ENCODE results near the gene HNRNPLL.

HNRNPLL gene

GRCh38 chr2:38535744-38536506 lies 66.8 kb downstream of the HNRNPLL start:
- no peak overlapping the region for H3K9ac ChIP-seq (ENCODE audit: insufficient read length)
- no peak overlapping the region for H3K27ac ChIP-seq
- peak overlapping the region; percentile 70 for H3K4me3 ChIP-seq
- DNase-seq (ENCODE audit: low read depth, low spot score), result no peak
- TF ChIP-seq FOXP2 (optimal IDR thresholded peaks at IDR 0.05; ENCODE audit: control extremely low read depth, extremely low read length, insufficient read depth) (no peak), EZH2 (IDR thresholded peaks at IDR 0.05) (no peak), POLR2AphosphoS5 (IDR thresholded peaks at IDR 0.05; ENCODE audit: borderline replicate concordance, low read depth, low read length) (no peak)
- no peaks in the 10 kb centered on the region for H3K9me3 ChIP-seq (ENCODE audit: low read depth, low read length)
- H3K36me3 ChIP-seq (ENCODE audit: insufficient read depth, low read length), result no peaks in the 10 kb centered on the region

DNA sequence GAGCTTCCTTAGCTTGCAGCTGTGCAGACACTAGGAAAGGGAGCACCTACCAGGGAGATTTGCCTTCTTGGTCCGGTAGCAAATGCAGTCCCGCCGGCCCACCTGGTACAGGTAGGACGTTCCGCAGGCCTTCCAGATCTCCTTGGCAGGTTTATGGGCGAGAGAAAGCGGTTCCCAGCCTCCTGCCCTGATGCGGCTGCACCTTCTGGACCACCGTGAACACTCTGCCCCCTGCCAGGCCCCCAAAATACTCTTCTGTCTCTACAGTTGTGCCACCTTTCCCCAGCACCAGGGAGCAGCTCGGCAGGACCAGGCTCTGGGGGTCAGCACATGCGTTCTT lies 67.4 kb downstream of the HNRNPLL start:
- H3K9ac ChIP-seq (ENCODE audit: insufficient read length), result no peak overlapping the region
- no peaks in the 10 kb centered on the region for H3K36me3 ChIP-seq (ENCODE audit: insufficient read depth, low read length)
- no peak overlapping the region for H3K4me3 ChIP-seq
- no peak for DNase-seq (ENCODE audit: low read depth, low spot score)
- H3K9me3 ChIP-seq (ENCODE audit: low read depth, low read length), result no peaks in the 10 kb centered on the region
- H3K27ac ChIP-seq, result no peak overlapping the region
- TF ChIP-seq POLR2AphosphoS5 (IDR thresholded peaks at IDR 0.05; ENCODE audit: borderline replicate concordance, low read depth, low read length) (no peak), FOXP2 (optimal IDR thresholded peaks at IDR 0.05; ENCODE audit: control extremely low read depth, extremely low read length, insufficient read depth) (no peak), EZH2 (IDR thresholded peaks at IDR 0.05) (no peak)

DNA sequence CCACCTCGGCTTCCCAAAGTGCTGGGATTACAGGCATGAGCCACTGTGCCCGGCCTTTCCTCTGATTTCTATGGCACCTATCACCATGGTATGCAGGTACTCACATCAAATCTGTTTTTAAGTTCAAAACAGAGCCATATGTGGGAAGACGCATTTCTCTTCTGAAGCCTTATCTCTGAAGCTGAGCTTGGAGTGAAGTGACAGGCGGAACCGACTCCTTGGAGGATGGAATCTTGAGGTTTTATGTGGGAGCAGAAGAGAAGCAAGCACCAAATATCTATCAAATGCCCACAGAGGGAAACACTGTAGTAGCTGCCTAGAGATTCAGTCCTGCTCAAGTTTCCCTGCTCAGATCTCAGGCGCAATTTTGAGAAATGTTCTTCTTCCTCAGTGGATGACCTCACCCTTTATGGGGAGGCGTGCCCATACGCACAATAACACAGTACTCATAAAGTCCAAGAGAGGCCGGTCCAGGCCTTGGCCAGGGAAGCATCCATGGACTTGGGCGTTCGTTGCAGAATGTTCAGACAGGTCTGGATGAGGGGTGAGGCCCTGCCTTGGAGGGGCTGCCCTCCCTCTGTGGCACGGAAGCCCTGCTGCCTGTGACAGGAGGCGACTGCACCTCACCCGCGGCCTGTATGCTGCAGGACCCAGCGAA lies 67.9 kb downstream of the HNRNPLL start:
- no peak overlapping the region for H3K4me3 ChIP-seq
- H3K36me3 ChIP-seq (ENCODE audit: insufficient read depth, low read length), result no peaks in the 10 kb centered on the region
- H3K9me3 ChIP-seq (ENCODE audit: low read depth, low read length), result no peaks in the 10 kb centered on the region
- no peak overlapping the region for H3K9ac ChIP-seq (ENCODE audit: insufficient read length)
- no peak for DNase-seq (ENCODE audit: low read depth, low spot score)
- TF ChIP-seq EZH2 (IDR thresholded peaks at IDR 0.05) (no peak), FOXP2 (optimal IDR thresholded peaks at IDR 0.05; ENCODE audit: control extremely low read depth, extremely low read length, insufficient read depth) (no peak), POLR2AphosphoS5 (IDR thresholded peaks at IDR 0.05; ENCODE audit: borderline replicate concordance, low read depth, low read length) (no peak)
- no peak overlapping the region for H3K27ac ChIP-seq

- no peak for DNase-seq (ENCODE audit: low read depth, low spot score)
- Histone ChIP-seq H3K9me3 (ENCODE audit: low read depth, low read length) (no peaks in the 10 kb centered on the region), H3K4me3 (no peak overlapping the region), H3K27ac (no peak overlapping the region), H3K9ac (ENCODE audit: insufficient read length) (no peak overlapping the region), H3K36me3 (ENCODE audit: insufficient read depth, low read length) (no peaks in the 10 kb centered on the region)
- TF ChIP-seq FOXP2 (optimal IDR thresholded peaks at IDR 0.05; ENCODE audit: control extremely low read depth, extremely low read length, insufficient read depth) (no peak), EZH2 (IDR thresholded peaks at IDR 0.05) (no peak), POLR2AphosphoS5 (IDR thresholded peaks at IDR 0.05; ENCODE audit: borderline replicate concordance, low read depth, low read length) (no peak)
These were observed 68.8 kb downstream of the HNRNPLL start for GRCh38 chr2:38533757-38534545.

- no peak for DNase-seq (ENCODE audit: low read depth, low spot score)
- H3K9me3 ChIP-seq (ENCODE audit: low read depth, low read length), result no peaks in the 10 kb centered on the region
- TF ChIP-seq EZH2 (IDR thresholded peaks at IDR 0.05) (no peak), FOXP2 (optimal IDR thresholded peaks at IDR 0.05; ENCODE audit: control extremely low read depth, extremely low read length, insufficient read depth) (no peak), POLR2AphosphoS5 (IDR thresholded peaks at IDR 0.05; ENCODE audit: borderline replicate concordance, low read depth, low read length) (no peak)
- H3K36me3 ChIP-seq (ENCODE audit: insufficient read depth, low read length), result no peaks in the 10 kb centered on the region
- H3K27ac ChIP-seq, result no peak overlapping the region
- H3K4me3 ChIP-seq, result no peak overlapping the region
- H3K9ac ChIP-seq (ENCODE audit: insufficient read length), result no peak overlapping the region
These were observed 69.5 kb downstream of the HNRNPLL start for GRCh38 chr2:38533180-38533579.

- H3K27ac ChIP-seq, result no peak overlapping the region
- TF ChIP-seq EZH2 (IDR thresholded peaks at IDR 0.05), result no peak
- TF ChIP-seq POLR2AphosphoS5 (IDR thresholded peaks at IDR 0.05; ENCODE audit: borderline replicate concordance, low read depth, low read length), result no peak
- no peak for TF ChIP-seq FOXP2 (optimal IDR thresholded peaks at IDR 0.05; ENCODE audit: control extremely low read depth, extremely low read length, insufficient read depth)
- H3K9ac ChIP-seq (ENCODE audit: insufficient read length), result no peak overlapping the region
- no peak overlapping the region for H3K4me3 ChIP-seq
- no peaks in the 10 kb centered on the region for H3K9me3 ChIP-seq (ENCODE audit: low read depth, low read length)
- DNase-seq (ENCODE audit: low read depth, low spot score), result no peak
- H3K36me3 ChIP-seq (ENCODE audit: insufficient read depth, low read length), result no peaks in the 10 kb centered on the region
These were observed 70.4 kb downstream of the HNRNPLL start for GRCh38 chr2:38532366-38532765.

DNA sequence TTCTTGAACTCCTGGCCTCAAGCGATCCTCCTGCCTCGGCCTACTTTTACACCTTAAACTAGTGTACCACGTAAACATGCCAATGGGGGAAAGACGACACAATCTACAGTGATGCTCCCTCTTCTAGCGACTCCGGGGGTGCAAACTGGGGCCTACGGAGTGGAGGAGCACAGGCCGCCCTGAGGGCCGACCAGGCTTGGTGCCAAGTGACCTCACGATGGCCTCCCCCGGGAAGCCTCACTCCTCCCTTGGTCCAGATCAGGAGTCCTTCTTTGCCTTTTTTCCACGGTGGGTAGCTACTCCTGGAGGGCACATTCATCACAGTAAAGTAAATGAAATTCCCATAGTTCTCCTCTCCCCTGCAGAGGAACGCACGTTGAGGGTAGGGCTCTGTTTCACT lies 73.5 kb downstream of the HNRNPLL start:
- H3K36me3 ChIP-seq (ENCODE audit: insufficient read depth, low read length), result no peaks in the 10 kb centered on the region
- H3K27ac ChIP-seq, result no peak overlapping the region
- no peak overlapping the region for H3K9ac ChIP-seq (ENCODE audit: insufficient read length)
- no peaks in the 10 kb centered on the region for H3K9me3 ChIP-seq (ENCODE audit: low read depth, low read length)
- DNase-seq (ENCODE audit: low read depth, low spot score), result no peak
- TF ChIP-seq POLR2AphosphoS5 (IDR thresholded peaks at IDR 0.05; ENCODE audit: borderline replicate concordance, low read depth, low read length), result no peak
- no peak for TF ChIP-seq EZH2 (IDR thresholded peaks at IDR 0.05)
- no peak overlapping the region for H3K4me3 ChIP-seq

GRCh38 chr2:38528534-38528933 lies 74.2 kb downstream of the HNRNPLL start:
- no peak overlapping the region for H3K27ac ChIP-seq
- peak overlapping the region; percentile 77 for H3K4me3 ChIP-seq
- H3K9ac ChIP-seq (ENCODE audit: insufficient read length), result no peak overlapping the region
- no peak for DNase-seq (ENCODE audit: low read depth, low spot score)
- TF ChIP-seq FOXP2 (optimal IDR thresholded peaks at IDR 0.05; ENCODE audit: control extremely low read depth, extremely low read length, insufficient read depth) (no peak), EZH2 (IDR thresholded peaks at IDR 0.05) (no peak), POLR2AphosphoS5 (IDR thresholded peaks at IDR 0.05; ENCODE audit: borderline replicate concordance, low read depth, low read length) (no peak)
- no peaks in the 10 kb centered on the region for H3K36me3 ChIP-seq (ENCODE audit: insufficient read depth, low read length)
- no peaks in the 10 kb centered on the region for H3K9me3 ChIP-seq (ENCODE audit: low read depth, low read length)

Data from SK-N-MC (cell line).